ENCODE data around the gene CCDC127.
"Not testable (repeated sequence)": the region's sequence is repeated elsewhere in the genome, so short reads cannot be mapped to it uniquely, and the experiment has no call there.

DNA sequence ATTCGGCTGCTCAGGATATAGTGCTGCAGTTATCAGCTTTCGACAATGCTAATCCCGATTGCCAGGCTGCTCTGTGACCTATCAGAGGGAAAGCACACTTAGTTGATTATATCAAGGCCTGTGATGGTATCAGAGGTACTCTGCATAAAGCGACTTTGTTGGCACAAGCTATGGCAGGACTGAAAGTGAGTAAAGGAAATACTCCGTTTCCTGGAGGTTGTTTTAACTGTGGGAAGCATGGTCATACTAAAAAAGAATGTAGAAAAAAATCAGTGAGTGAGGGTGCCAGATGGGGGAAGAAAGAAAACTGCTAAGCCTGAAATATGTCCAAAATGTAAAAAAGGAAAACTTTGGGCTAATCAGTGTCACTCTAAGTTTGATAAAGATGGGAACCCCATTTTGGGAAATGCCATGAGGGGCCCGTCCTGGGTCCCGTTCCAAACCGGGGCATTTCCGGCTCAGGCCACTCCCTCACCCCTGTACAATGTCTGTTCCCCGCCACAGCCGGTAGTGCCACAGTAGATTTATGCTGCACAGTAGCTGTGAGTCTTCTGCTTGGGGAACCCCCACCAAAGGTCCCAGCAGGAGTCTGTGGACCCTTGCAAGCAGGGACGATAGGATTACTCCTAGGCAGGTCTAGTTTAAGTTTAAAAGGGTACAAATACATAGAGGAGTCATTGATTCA lies 25.9 kb upstream of the CCDC127 start:
- TF ChIP-seq, protein P1, sequence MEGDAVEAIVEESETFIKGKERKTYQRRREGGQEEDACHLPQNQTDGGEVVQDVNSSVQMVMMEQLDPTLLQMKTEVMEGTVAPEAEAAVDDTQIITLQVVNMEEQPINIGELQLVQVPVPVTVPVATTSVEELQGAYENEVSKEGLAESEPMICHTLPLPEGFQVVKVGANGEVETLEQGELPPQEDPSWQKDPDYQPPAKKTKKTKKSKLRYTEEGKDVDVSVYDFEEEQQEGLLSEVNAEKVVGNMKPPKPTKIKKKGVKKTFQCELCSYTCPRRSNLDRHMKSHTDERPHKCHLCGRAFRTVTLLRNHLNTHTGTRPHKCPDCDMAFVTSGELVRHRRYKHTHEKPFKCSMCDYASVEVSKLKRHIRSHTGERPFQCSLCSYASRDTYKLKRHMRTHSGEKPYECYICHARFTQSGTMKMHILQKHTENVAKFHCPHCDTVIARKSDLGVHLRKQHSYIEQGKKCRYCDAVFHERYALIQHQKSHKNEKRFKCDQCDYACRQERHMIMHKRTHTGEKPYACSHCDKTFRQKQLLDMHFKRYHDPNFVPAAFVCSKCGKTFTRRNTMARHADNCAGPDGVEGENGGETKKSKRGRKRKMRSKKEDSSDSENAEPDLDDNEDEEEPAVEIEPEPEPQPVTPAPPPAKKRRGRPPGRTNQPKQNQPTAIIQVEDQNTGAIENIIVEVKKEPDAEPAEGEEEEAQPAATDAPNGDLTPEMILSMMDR (IDR thresholded peaks at IDR 0.05; ENCODE audit: insufficient read depth, low read depth, low read length): not testable (repeated sequence)
- not testable (repeated sequence) for TF ChIP-seq EZH2 (IDR thresholded peaks at IDR 0.05; ENCODE audit: insufficient read depth, low read length)
